Mesendoderm (in vitro differentiated cells): ENCODE data around the gene ABCC1.

Experiments used
- DNase-seq: peaks from one replicate; pipeline ENCODE4 v3.0.0; 2013
- H2AK5ac ChIP-seq: 2 replicates; pipeline ENCODE4 v1.6.1; 2013; ENCODE audit warnings: low read length, inconsistent platforms
- H2BK120ac ChIP-seq: 2 replicates; pipeline ENCODE4 v1.6.1; 2013; ENCODE audit warnings: low read depth, mild to moderate bottlenecking, low read length, moderate library complexity, mixed read lengths
- H2BK15ac ChIP-seq: replicated peaks from 2 replicates; pipeline ENCODE4 v1.6.1; 2013; ENCODE audit warnings: low read depth, mild to moderate bottlenecking, moderate library complexity
- H2BK5ac ChIP-seq: 2 replicates; pipeline ENCODE4 v1.6.1; 2013; ENCODE audit warnings: low read length, inconsistent platforms
- H3K18ac ChIP-seq: 2 replicates; pipeline ENCODE4 v1.6.1; 2013; ENCODE audit warnings: mild to moderate bottlenecking, low read length, mixed read lengths
- H3K23ac ChIP-seq: one replicate; pipeline ENCODE4 v1.6.1; 2013; ENCODE audit warnings: low read length
- H3K27ac ChIP-seq: 2 replicates; pipeline ENCODE4 v1.5.1; 2013; ENCODE audit warnings: low read depth, mild to moderate bottlenecking, inconsistent platforms, low read length, moderate library complexity
- H3K27me3 ChIP-seq: 2 replicates; pipeline ENCODE4 v1.6.1; 2013; ENCODE audit warnings: low read length, control low read depth, mild to moderate bottlenecking, inconsistent platforms; ENCODE audit not compliant: insufficient read depth, poor library complexity
- H3K36me3 ChIP-seq: 2 replicates; pipeline ENCODE4 v1.6.1; 2013; ENCODE audit warnings: low read length, inconsistent platforms; ENCODE audit not compliant: control insufficient read depth, insufficient read depth
- H3K4ac ChIP-seq: one replicate; pipeline ENCODE4 v1.6.1; 2013; ENCODE audit warnings: low read depth, mild to moderate bottlenecking, low read length, moderate library complexity
- H3K4me1 ChIP-seq: 2 replicates; pipeline ENCODE4 v1.6.1; 2013; ENCODE audit warnings: low read depth, low read length, inconsistent platforms; ENCODE audit not compliant: control insufficient read depth
- H3K4me2 ChIP-seq: 2 replicates; pipeline ENCODE4 v1.6.1; 2013; ENCODE audit warnings: low read length
- H3K4me3 ChIP-seq: 2 replicates; pipeline ENCODE4 v1.5.1; 2013; ENCODE audit warnings: mild to moderate bottlenecking, low read length
- H3K56ac ChIP-seq: one replicate; pipeline ENCODE4 v1.6.1; 2013; ENCODE audit warnings: low read length
- H3K79me1 ChIP-seq: 2 replicates; pipeline ENCODE4 v1.6.1; 2013; ENCODE audit warnings: low read length, inconsistent platforms
- H3K79me2 ChIP-seq: 2 replicates; pipeline ENCODE4 v1.6.1; 2013; ENCODE audit warnings: mild to moderate bottlenecking, low read length; ENCODE audit not compliant: control insufficient read depth, insufficient read depth
- H3K9ac ChIP-seq: 2 replicates; pipeline ENCODE4 v1.6.1; 2013; ENCODE audit warnings: low read length, inconsistent platforms
- H4K5ac ChIP-seq: one replicate; pipeline ENCODE4 v1.6.1; 2013; ENCODE audit warnings: low read length
- H4K8ac ChIP-seq: one replicate; pipeline ENCODE4 v1.6.1; 2013; ENCODE audit warnings: low read depth, mild to moderate bottlenecking, control low read depth, low read length, moderate library complexity
- WGBS: extraction: QIAGEN DNeasy Blood & Tissue Kit; methylation state at CpG from one replicate; pipeline ENCODE4 v1.1.7; 2013; ENCODE audit warnings: low lambda C conversion rate, missing lambda C conversion rate; ENCODE audit not compliant: insufficient coverage; ENCODE audit errors: extremely low coverage; 5-methylcytosine and 5-hydroxymethylcytosine counted together

ABCC1 gene

GRCh38 chr16:16014329-16015224, 65.2 kb downstream of the ABCC1 start:
- H3K27me3 ChIP-seq: no peaks in the 10 kb centered on the region
- H3K4ac ChIP-seq: no peak overlapping the region
- no peak overlapping the region for H3K4me3 ChIP-seq
- no peak overlapping the region for H2BK15ac ChIP-seq
- H3K79me2 ChIP-seq: no peaks in the 10 kb centered on the region
- no peak overlapping the region for H4K8ac ChIP-seq
- no peak overlapping the region for H4K5ac ChIP-seq
- no peaks in the 10 kb centered on the region for H3K79me1 ChIP-seq
- no peaks in the 10 kb centered on the region for H3K4me1 ChIP-seq
- H3K36me3 ChIP-seq: peaks cover 5% of the 10 kb centered on the region
- H2AK5ac ChIP-seq: no peak overlapping the region
- no CpG with 5 or more reads among the region's 14 CpGs for WGBS
- no peak overlapping the region for H3K4me2 ChIP-seq
- H3K9ac ChIP-seq: no peak overlapping the region
- H2BK120ac ChIP-seq: no peak overlapping the region
- no peak overlapping the region for H2BK5ac ChIP-seq
- no peak overlapping the region for H3K18ac ChIP-seq
- no peak overlapping the region for H3K27ac ChIP-seq
- no peak overlapping the region for H3K56ac ChIP-seq
- no peak overlapping the region for H3K23ac ChIP-seq
- no peak for DNase-seq

GRCh38 chr16:16015849-16016248, 66.4 kb downstream of the ABCC1 start:
- no peaks in the 10 kb centered on the region for H3K4me1 ChIP-seq
- H3K79me2 ChIP-seq: no peaks in the 10 kb centered on the region
- H2BK5ac ChIP-seq: no peak overlapping the region
- no peak overlapping the region for H2BK120ac ChIP-seq
- no peaks in the 10 kb centered on the region for H3K27me3 ChIP-seq
- no peak overlapping the region for H2AK5ac ChIP-seq
- H3K4ac ChIP-seq: no peak overlapping the region
- no peak overlapping the region for H3K27ac ChIP-seq
- no peak overlapping the region for H3K23ac ChIP-seq
- H3K9ac ChIP-seq: no peak overlapping the region
- H3K56ac ChIP-seq: no peak overlapping the region
- H3K4me3 ChIP-seq: no peak overlapping the region
- no peak overlapping the region for H4K5ac ChIP-seq
- DNase-seq: no peak
- H2BK15ac ChIP-seq: no peak overlapping the region
- WGBS: no CpG with 5 or more reads among the region's 8 CpGs
- peaks cover 8% of the 10 kb centered on the region for H3K36me3 ChIP-seq
- no peak overlapping the region for H3K18ac ChIP-seq
- H3K79me1 ChIP-seq: no peaks in the 10 kb centered on the region
- H3K4me2 ChIP-seq: no peak overlapping the region
- H4K8ac ChIP-seq: no peak overlapping the region

GRCh38 chr16:16016388-16016964, 67.1 kb downstream of the ABCC1 start:
- Histone ChIP-seq H2BK120ac (no peak overlapping the region), H3K18ac (no peak overlapping the region), H4K8ac (no peak overlapping the region), H3K9ac (no peak overlapping the region), H3K4me2 (no peak overlapping the region), H3K79me2 (no peaks in the 10 kb centered on the region), H2BK15ac (no peak overlapping the region), H3K23ac (no peak overlapping the region), H3K79me1 (no peaks in the 10 kb centered on the region), H3K36me3 (peaks cover 8% of the 10 kb centered on the region), H3K27ac (no peak overlapping the region), H3K56ac (no peak overlapping the region), H3K27me3 (no peaks in the 10 kb centered on the region), H2BK5ac (no peak overlapping the region), H2AK5ac (no peak overlapping the region), H3K4ac (no peak overlapping the region), H4K5ac (no peak overlapping the region), H3K4me3 (no peak overlapping the region), H3K4me1 (no peaks in the 10 kb centered on the region)
- DNase-seq: no peak
- WGBS: no CpG with 5 or more reads among the region's 11 CpGs

- Histone ChIP-seq H3K4me1 (no peaks in the 10 kb centered on the region), H3K9ac (no peak overlapping the region), H2BK5ac (no peak overlapping the region), H3K4ac (no peak overlapping the region), H2BK15ac (no peak overlapping the region), H3K79me2 (no peaks in the 10 kb centered on the region), H3K4me3 (no peak overlapping the region), H3K18ac (no peak overlapping the region), H4K8ac (no peak overlapping the region), H3K23ac (no peak overlapping the region), H3K36me3 (peaks cover 8% of the 10 kb centered on the region), H3K56ac (no peak overlapping the region), H3K27ac (no peak overlapping the region), H3K27me3 (no peaks in the 10 kb centered on the region), H3K4me2 (no peak overlapping the region), H3K79me1 (peaks cover 1% of the 10 kb centered on the region), H2AK5ac (no peak overlapping the region), H2BK120ac (no peak overlapping the region), H4K5ac (no peak overlapping the region)
- no peak for DNase-seq
- no CpG with 5 or more reads among the region's 3 CpGs for WGBS
Observed at GRCh38 chr16:16017812-16018211, 68.4 kb downstream of the ABCC1 start.

GRCh38 chr16:16018705-16019104, 69.3 kb downstream of the ABCC1 start:
- Histone ChIP-seq H3K27me3 (no peaks in the 10 kb centered on the region), H3K9ac (no peak overlapping the region), H3K36me3 (peaks cover 8% of the 10 kb centered on the region), H4K8ac (no peak overlapping the region), H3K27ac (no peak overlapping the region), H3K4me1 (no peaks in the 10 kb centered on the region), H2BK5ac (no peak overlapping the region), H2BK120ac (no peak overlapping the region), H2BK15ac (no peak overlapping the region), H2AK5ac (no peak overlapping the region), H3K56ac (no peak overlapping the region), H4K5ac (no peak overlapping the region), H3K79me1 (peaks cover 4% of the 10 kb centered on the region), H3K4me3 (no peak overlapping the region), H3K79me2 (no peaks in the 10 kb centered on the region), H3K4me2 (no peak overlapping the region), H3K18ac (no peak overlapping the region), H3K23ac (no peak overlapping the region), H3K4ac (no peak overlapping the region)
- WGBS: no CpG with 5 or more reads among the region's 4 CpGs
- no peak for DNase-seq
